HepG2 (cell line): ENCODE measurements around the gene FGGY. TPM values are rescaled to one million over a fixed set of nuclear protein-coding genes. Genes with fewer than 3 reads are reported as not detected.

Source experiments
- ATRX ChIP-seq: sonication (generic); formaldehyde crosslinking; IDR thresholded peaks from 2 replicates; pipeline ENCODE4 v1.4.0; 2020; ENCODE audit warnings: missing genetic modification reagents, borderline replicate concordance
- CENPT ChIP-seq: sonication (generic); formaldehyde crosslinking; IDR thresholded peaks from 2 replicates; pipeline ENCODE4 v1.8.0; 2022; ENCODE audit warnings: low read depth, mild to moderate bottlenecking, moderate library complexity, missing genetic modification reagents
- FOXP4 ChIP-seq: sonication (generic); formaldehyde crosslinking; IDR thresholded peaks from 2 replicates; pipeline ENCODE4 v1.4.0; 2020; ENCODE audit warnings: missing genetic modification reagents
- HMGXB3 ChIP-seq: sonication (generic); formaldehyde crosslinking; IDR thresholded peaks from 2 replicates; pipeline ENCODE4 v1.4.0; 2020; ENCODE audit warnings: missing genetic modification reagents, borderline replicate concordance
- LCORL ChIP-seq, 2 experiments: fragments of 450-650 bp in 1 of 2; sonication (generic) in 1 of 2; formaldehyde crosslinking in 1 of 2; IDR thresholded peaks; 2 replicates each; pipeline versions ENCODE4 v1.5.0 to v1.6.1; 2017 to 2020; ENCODE audit warnings: antibody characterized with exemption in 1 of 2, missing genetic modification reagents in 1 of 2
- MAF1 ChIP-seq: sonication (generic); formaldehyde crosslinking; IDR thresholded peaks from 2 replicates; pipeline ENCODE4 v1.5.0; 2020; ENCODE audit warnings: missing genetic modification reagents, borderline replicate concordance
- RNF219 ChIP-seq: sonication (generic); formaldehyde crosslinking; IDR thresholded peaks from 2 replicates; pipeline ENCODE4 v1.5.0; 2020; ENCODE audit warnings: mild to moderate bottlenecking, missing genetic modification reagents
- SRSF4 ChIP-seq: fragments of 200-400 bp; formaldehyde crosslinking; IDR thresholded peaks from one replicate; pipeline ENCODE4 v1.6.1; 2018; ENCODE audit warnings: mild to moderate bottlenecking, low read depth, low read length, moderate library complexity; ENCODE audit not compliant: poor library complexity, severe bottlenecking
- TCF7 ChIP-seq: sonication (generic); IDR thresholded peaks from 2 replicates; pipeline ENCODE4 v1.6.1; 2016; ENCODE audit warnings: antibody characterized with exemption, low read depth
- ZNF256 ChIP-seq: sonication (generic); formaldehyde crosslinking; conservative IDR thresholded peaks from 2 replicates; pipeline ENCODE4 v1.4.0; 2020; ENCODE audit warnings: missing genetic modification reagents
- ZNF350 ChIP-seq: sonication (generic); formaldehyde crosslinking; IDR thresholded peaks from 2 replicates; pipeline ENCODE4 v1.4.0; 2020; ENCODE audit warnings: mild to moderate bottlenecking, low read depth, missing genetic modification reagents, borderline replicate concordance
- ZNF674 ChIP-seq: sonication (generic); formaldehyde crosslinking; IDR thresholded peaks from 2 replicates; pipeline ENCODE4 v1.5.0; 2020; ENCODE audit warnings: low read depth, mild to moderate bottlenecking, missing genetic modification reagents
- ZNF761 ChIP-seq: sonication (generic); formaldehyde crosslinking; conservative IDR thresholded peaks from 2 replicates; pipeline ENCODE4 v1.4.0; 2020; ENCODE audit warnings: mild to moderate bottlenecking, missing genetic modification reagents
- polyA plus RNA-seq, 8 experiments: library from polyadenylated mRNA; depleted of rRNA in 3 of 8; stranded (reverse) in 7 of 8; unstranded in 1 of 8; fragments of >200 nt; fragmentation: Illumina TruSeq in 4 of 8; extraction: Trizol in 4 of 8; gene quantifications; 2 replicates each; pipeline versions ENCODE4 v1.2.1 to v1.2.3, GENCODE V29; 2011 to 2016; ENCODE audit warnings: low read depth in 4 of 8, missing spikeins in 1 of 8, mixed read lengths in 1 of 8; ENCODE audit not compliant: insufficient read depth in 1 of 8
- total RNA-seq, 5 experiments: library from RNA; depleted of rRNA; stranded (reverse); fragments of >200 nt; fragmentation: Illumina TruSeq; extraction: Trizol; gene quantifications; 2 replicates each; pipeline ENCODE4 v1.2.3, GENCODE V29; 2016; ENCODE audit warnings: low read depth in 1 of 5
- TF ChIP-seq, protein P1 (sequence below): IDR thresholded peaks from 2 replicates; pipeline ENCODE4 v1.6.1; 2016
- TF ChIP-seq, protein P2 (sequence below): fragments of 450-650 bp; IDR thresholded peaks from 2 replicates; pipeline ENCODE4 v1.6.1; 2016

Gene FGGY
- total and polyA plus RNA-seq, 2 of the 13 experiments (the other 11 are each of a cell fraction or from before 2014, with no cell fraction given), result 15.7 to 27.5 TPM

GRCh38 chr1:59556802-59557548 is 260.1 kb downstream of the FGGY start (continued):
- peak; percentile 89 for TF ChIP-seq ZNF761 (CRISPR knock-in tag)
- TF ChIP-seq ZNF256 (CRISPR knock-in tag), result no peak
- no peak for TF ChIP-seq ATRX (CRISPR knock-in tag)
- TF ChIP-seq ZNF350 (CRISPR knock-in tag), result peak; percentile 63; the same call in 1 of the 2 replicates
- peak; percentile 99 for TF ChIP-seq TCF7
- TF ChIP-seq RNF219 (CRISPR knock-in tag), result no peak
- TF ChIP-seq CENPT (CRISPR knock-in tag), result no peak
- no peak for TF ChIP-seq ZNF674 (CRISPR knock-in tag)
- peak; percentile 54; the same call in 1 of the 2 replicates for TF ChIP-seq HMGXB3
- no peak for TF ChIP-seq SRSF4
- TF ChIP-seq LCORL (IDR thresholded peaks at IDR 0.05), result peak; percentile 53; the same call in 1 of the 2 replicates
- TF ChIP-seq LCORL (CRISPR knock-in tag; IDR thresholded peaks at IDR 0.05), result 0 out of 2 replicates have a peak, but pooled peaks have one; percentile 49
- TF ChIP-seq, protein P1, sequence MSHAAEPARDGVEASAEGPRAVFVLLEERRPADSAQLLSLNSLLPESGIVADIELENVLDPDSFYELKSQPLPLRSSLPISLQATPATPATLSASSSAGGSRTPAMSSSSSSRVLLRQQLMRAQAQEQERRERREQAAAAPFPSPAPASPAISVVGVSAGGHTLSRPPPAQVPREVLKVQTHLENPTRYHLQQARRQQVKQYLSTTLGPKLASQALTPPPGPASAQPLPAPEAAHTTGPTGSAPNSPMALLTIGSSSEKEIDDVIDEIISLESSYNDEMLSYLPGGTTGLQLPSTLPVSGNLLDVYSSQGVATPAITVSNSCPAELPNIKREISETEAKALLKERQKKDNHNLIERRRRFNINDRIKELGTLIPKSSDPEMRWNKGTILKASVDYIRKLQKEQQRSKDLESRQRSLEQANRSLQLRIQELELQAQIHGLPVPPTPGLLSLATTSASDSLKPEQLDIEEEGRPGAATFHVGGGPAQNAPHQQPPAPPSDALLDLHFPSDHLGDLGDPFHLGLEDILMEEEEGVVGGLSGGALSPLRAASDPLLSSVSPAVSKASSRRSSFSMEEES (CRISPR knock-in tag), result peak; percentile 96
- TF ChIP-seq, protein P2, sequence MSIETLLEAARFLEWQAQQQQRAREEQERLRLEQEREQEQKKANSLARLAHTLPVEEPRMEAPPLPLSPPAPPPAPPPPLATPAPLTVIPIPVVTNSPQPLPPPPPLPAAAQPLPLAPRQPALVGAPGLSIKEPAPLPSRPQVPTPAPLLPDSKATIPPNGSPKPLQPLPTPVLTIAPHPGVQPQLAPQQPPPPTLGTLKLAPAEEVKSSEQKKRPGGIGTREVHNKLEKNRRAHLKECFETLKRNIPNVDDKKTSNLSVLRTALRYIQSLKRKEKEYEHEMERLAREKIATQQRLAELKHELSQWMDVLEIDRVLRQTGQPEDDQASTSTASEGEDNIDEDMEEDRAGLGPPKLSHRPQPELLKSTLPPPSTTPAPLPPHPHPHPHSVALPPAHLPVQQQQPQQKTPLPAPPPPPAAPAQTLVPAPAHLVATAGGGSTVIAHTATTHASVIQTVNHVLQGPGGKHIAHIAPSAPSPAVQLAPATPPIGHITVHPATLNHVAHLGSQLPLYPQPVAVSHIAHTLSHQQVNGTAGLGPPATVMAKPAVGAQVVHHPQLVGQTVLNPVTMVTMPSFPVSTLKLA, result no peak
- TF ChIP-seq MAF1, result no peak
- peak; percentile 95 for TF ChIP-seq FOXP4 (CRISPR knock-in tag)
